GM19467 (cell line): ENCODE results near the gene NRXN2.
"Not testable (repeated sequence)": the region's sequence is repeated elsewhere in the genome, so short reads cannot be mapped to it uniquely, and the experiment has no call there.

Experiments used
- ATAC-seq: cut with Tn5 transposase; IDR thresholded peaks from one replicate; pipeline ENCODE4 v1.9.1; 2021; ENCODE audit warnings: mild to moderate bottlenecking, moderate library complexity; ENCODE audit not compliant: unreplicated experiment

Gene NRXN2

DNA sequence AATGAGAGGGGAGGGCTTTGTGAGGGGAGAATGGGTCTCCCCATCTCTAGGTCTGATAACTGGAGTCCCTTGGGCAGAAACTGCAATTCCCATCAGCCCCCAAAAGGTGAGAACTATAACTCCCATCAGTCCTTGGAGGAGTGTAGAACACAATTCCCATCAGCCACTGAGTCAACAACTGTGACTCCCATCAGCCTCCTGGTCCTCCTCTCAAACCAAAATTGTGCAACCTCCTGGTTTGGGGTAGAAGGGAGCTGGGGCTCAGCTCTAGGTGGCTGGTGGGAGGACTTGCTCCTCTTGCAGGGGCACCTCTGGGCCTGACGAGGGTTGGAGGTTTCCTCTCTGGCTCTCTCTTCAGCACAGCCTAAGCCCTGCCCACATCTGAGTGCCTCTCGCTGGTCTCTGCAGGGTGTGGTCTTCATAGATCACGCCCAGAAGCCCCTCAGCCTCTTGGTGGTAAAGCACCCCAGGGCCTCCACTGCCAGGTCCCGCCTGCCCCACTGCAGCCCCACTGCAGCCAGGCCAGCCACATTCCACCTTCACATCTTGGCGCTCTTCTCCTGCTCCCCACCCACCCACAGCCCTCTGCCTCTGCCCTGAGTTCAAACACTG is 113.5 kb downstream of the NRXN2 start:
- no peak for ATAC-seq

DNA sequence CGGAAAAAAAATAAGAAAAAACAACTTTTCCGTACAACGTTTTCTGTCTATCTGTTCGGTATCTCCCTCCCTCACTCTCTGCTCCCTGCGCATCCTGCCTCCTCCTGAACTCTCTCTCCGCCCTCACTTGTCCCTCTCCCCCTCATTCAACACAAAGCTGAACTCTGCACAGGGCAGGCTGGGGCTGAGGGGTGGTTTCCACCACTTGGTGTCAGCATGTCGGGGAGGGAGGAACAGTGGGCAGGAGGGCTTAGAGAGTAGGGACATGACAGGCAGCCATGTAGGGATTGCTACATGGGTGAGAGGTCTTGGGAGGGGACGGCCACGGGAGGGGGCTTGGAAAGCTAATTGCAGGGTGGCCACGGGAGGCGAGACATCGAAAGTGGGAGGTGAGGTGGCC is 114.4 kb downstream of the NRXN2 start:
- no peak for ATAC-seq

DNA sequence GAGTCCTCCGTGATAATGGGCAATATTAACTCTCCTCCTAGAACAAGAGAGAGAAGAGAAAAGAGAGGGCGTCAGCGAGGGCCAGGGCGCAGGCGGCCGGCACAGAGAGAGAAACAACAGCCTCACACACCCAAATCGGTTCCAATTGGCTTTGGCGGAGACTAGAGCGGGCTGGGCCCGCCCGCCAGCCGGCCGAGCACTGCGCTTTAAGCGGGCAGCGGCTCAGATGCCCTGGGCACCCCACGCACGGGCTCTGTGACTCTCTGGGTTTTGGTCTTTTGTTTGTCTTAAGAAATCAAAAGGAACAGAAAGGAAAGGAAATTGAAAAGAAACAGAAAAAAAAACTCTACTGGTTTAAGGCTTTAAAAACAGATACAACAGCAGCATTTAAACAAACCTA is 115.0 kb downstream of the NRXN2 start:
- no peak for ATAC-seq

DNA sequence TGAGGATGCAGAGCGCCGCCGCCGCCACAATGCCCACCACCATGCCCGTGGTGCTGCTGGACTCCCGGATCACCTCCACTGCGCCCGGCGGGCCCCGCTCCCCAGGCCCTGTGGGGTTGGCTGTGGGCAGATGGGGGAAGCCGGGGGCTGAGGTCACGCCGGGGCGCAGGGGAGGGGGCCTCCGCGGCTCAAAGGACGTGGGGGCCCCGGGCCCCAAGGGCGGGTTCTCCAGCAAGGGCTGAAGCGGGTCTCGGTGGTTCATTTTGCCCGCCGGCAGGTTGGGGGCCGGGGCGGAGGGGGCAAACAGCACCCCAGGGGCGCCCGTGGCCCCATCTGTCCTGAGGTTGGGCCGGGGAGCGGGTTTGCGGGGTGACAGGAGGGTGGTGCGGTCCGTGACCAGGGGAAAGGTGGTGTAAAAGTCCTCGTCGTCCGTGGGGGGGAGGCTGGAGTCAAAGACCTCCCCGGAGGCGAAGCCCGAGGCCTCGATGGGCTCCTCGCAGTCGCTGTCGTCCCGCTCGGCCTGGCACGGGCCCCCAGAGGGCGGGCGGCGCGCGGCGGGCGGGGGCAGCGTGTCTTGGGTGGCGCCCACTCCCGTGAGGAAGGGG is 115.5 kb downstream of the NRXN2 start:
- no peak for ATAC-seq

DNA sequence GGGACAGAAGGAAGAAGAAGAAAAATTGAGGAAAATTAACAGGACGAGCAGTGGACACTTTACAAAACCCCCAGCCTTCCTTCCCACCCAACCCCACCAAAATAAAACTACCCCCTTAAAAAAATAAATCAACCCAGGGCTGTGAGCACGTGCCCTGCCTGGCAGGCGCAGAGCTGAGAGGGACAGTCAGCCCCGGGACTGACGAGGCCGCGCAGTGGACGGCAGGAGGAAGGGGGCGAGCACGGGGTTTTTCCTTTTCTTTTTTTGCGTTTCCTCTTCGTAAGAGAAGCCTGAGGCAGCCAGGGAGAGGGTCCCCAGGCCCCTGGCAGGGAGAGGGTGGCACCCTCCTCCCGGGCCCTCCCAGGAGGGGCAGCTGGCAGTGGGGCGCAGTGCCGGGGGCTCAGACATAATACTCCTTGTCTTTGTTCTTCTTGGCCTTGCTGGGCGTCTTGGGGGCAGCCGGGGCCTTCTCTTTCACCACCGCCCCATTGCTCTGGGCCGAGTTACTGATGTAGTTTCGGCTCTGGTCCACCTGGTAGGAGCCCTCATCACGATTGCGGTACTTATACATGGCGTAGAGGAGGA is 116.1 kb downstream of the NRXN2 start:
- no peak for ATAC-seq

DNA sequence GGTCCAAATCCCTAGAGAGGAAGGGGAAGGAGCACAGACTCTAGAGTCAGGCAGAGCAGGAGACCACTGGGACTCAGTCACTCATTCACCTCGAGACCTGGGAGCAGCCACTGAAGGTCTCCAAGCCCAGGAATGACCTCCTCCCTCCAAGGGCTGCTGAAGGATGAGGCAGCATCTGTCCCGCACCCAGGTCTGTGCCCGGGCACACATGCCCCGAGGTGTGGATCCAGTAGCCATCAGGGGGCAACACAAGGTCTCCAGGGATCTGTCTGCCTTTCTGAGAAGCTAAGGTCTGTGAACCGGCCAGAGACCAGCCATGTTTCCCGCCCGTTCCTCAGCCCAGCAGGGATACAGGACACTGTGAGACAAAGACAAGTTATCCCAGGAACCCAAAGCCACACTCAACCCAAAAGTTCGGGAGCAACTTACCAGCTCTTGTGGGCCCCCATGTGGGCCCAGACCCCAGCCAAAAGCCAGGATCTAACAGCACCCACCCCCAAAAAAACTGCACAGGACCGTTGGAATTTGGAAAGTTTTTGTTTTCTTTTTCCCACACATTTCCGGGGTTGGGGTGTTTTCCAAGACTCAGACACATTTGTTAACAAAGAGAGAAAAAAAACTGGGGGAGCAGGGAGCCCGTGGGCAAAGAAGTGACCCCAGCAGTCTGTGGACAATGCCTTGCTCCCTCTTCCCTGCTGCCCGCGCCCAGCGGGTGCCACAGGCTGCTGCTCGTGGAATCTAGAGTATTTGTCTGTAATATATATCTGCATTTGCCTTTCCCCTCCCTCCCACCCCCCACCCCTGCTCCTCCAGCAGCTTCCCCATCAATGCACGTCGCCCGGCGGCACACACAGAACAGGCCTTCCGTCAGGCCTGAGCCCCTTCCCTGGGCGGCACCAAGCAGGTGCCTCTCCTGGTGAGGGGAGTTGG is 117.1 kb downstream of the NRXN2 start:
- ATAC-seq = no peak

DNA sequence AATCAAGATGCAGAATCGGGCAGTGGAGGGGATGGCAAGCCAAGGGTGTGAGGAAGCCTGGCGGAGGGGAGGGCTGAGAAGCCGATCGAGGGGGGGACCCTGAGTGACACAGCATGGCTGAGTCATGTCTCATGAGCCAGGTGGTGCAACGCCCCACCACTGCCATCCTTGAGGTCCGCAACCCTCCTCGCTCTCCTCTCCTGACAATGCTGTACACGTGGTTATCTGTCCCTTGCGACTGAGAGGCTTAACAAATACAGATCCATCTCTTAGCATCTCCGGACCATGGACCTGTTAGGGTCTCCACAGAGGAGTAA is 117.8 kb downstream of the NRXN2 start:
- ATAC-seq = no peak

DNA sequence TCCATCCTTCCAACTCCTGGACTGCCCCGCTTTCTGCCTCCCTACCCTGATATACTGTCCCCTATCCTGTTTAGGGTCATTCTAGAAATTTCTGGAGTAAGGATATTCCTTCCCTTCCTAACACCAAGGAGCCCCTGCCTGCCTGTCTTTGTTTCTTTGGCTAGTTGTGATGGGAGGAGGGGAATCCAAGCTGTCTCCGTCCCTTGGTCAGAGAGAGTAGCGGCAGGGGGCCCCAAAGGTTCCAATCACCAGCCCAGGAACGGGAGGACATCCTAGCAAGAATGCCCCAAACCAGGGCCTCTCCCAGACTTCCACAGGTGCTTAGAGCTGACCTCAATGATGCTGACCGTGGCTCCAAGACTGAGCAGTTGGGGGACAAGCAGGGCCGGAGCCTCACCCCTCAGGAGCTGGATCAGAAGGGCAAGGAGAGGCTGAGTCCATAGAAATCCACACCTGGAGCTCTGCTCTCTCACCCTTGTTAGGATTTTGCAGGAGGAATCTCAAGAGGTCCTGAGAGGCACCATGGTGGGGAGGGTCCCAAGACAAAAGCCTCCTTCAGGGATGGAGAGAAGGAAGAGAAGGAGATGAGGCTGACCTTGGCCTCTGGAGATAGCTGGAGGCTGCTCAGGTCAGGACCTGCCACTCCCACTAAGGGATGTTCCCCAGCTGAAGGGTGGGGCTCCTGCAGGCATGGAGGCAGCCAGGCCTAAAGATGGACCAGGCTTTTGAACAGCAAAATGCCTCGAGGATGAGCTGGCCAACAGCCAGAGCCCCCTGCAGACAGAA is 118.3 kb downstream of the NRXN2 start:
- ATAC-seq = no peak

DNA sequence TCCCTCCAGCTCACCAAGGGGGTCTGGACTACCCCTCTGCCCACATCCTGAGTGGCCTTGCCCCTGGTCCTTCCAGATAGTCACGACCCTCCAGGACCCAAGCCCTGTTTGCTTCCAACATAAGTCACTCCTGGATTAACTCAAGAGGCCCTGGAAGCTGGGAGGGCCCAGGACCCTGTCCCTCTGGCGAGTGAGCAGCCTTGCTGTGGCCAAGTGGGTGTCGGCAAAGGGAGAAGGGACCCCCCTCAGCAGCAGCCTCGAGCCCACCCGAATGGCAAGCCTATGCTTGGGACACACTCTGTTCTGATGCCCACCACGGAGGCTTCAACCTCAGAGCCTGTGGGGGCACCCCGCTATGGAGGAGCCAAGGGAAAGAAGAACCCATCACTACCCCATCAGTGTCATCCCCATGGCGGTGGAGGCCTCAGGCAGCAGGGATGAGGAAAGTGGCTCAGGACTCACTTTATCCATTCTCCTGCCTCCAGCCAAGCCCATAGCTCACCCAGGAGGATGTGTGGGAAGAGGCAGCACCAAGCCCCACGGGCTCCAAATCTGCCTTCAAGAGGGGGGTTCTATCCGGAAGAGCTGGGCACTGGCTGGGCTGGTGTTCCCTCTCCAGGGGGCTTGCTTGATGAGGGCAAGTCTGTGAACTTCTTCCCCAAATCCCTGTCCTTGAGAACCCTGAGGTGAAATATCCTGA is 119.4 kb downstream of the NRXN2 start:
- ATAC-seq = no peak

DNA sequence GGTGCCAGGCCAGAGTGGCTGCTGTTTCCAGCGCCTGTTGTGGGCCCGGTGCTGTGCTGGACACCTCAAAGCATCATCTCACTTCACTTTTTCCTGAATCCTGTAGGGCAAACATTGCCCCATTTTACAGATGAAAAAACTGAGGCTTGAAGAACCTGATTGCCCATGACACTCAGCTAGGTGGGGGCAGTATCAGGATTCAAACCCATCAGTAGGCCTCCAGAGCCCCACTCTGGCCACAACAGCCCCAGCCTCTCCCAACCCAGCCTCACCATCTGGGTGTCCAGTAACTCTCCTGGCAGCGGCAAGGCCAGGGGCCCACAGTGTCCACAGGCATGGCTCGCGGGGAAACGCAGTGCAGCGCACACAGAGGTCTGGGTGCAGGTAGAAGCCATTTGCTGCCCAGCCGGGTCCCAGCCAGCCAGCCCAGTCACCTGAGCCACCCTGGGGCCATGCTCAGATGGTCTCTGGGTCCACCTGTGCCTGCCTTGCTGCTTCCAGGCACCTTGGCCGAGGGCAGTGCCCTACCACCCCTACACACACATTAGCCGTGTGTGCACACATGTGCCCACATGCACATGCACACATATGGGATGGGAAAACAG is 120.4 kb downstream of the NRXN2 start:
- ATAC-seq = no peak

DNA sequence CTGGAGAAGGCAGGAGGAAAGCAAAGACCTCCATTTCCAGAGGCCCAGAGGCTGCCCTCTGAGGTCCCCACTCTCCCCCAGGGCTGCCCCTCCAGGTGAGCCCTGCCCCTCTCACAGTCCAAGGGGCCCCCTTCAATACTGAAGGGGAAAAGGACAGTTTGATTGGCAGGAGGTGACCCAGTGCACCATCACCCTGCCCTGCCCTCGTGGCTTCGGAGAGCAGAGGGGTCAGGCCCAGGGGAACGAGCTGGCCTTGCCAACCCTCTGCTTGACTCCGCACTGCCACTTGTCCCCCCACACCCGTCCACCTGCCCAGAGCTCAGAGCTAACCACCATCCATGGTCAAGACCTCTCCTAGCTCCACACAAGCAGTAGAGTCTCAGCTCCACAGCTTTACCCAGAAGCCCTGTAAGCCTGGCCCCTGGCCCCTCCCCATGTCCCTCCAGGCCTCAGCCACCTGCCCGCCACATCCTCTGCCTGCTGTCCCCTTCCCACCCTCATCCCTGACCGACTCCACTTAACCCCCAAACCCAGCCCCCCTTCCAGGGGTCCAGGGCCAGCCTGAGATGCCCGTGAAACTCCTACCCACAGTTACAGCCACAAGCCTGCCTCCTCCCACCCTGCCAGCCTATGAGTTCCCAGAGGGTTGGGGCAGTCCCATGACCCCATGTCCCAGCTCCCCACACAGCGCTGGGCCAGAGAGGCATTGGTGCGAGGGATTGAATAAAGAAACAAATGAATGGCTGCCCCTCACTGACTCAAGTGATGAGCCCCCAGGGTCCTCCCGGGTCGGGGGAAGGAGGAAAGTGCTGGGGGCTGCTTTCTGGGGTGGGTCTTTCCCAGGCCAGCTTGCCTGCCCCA is 121.2 kb downstream of the NRXN2 start:
- ATAC-seq = no peak

DNA sequence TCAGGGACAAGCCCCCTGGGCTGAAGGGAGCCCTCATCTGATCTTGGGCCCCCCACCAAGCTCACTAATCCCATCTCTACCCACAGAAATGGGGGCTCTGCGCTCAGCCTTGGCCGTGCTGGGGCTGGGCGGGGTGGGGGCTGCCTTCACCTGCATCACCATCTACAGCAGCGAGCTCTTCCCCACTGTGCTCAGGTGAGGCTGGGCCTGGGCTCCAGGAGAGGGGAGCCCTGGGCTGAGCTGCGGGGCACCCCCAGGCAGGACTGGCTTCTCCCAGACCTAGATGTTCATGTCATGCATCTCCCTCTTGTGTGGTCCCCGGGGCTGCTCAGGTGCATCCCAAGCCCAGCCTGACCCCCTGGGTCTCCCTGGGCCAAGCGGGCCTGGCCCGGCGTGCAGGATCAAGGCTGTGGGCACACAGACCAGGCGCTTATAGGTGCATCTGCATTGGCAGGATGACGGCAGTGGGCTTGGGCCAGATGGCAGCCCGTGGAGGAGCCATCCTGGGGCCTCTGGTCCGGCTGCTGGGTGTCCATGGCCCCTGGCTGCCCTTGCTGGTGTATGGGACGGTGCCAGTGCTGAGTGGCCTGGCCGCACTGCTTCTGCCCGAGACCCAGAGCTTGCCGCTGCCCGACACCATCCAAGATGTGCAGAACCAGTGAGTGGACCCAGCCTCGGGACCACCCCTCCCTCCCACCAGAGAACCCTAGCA is 122.6 kb downstream of the NRXN2 start:
- ATAC-seq = no peak

DNA sequence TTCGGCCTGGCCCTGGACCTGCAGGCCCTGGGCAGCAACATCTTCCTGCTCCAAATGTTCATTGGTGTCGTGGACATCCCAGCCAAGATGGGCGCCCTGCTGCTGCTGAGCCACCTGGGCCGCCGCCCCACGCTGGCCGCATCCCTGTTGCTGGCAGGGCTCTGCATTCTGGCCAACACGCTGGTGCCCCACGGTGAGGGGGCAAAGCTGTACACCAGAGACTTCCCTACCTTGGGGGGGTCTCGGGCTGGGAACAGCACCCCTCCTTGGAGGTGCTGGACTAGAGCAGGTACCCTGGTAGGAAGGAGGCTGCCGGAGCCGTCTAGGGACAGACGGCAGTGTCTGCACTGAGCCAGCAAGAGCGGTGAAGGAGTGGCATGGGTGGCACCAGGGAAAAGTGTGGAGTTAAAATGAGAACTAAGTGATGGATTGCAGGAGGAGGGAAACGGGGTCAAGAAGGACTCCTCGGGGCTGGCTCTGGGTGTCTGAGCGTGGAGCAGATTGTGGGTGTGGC is 123.2 kb downstream of the NRXN2 start:
- no peak for ATAC-seq

DNA sequence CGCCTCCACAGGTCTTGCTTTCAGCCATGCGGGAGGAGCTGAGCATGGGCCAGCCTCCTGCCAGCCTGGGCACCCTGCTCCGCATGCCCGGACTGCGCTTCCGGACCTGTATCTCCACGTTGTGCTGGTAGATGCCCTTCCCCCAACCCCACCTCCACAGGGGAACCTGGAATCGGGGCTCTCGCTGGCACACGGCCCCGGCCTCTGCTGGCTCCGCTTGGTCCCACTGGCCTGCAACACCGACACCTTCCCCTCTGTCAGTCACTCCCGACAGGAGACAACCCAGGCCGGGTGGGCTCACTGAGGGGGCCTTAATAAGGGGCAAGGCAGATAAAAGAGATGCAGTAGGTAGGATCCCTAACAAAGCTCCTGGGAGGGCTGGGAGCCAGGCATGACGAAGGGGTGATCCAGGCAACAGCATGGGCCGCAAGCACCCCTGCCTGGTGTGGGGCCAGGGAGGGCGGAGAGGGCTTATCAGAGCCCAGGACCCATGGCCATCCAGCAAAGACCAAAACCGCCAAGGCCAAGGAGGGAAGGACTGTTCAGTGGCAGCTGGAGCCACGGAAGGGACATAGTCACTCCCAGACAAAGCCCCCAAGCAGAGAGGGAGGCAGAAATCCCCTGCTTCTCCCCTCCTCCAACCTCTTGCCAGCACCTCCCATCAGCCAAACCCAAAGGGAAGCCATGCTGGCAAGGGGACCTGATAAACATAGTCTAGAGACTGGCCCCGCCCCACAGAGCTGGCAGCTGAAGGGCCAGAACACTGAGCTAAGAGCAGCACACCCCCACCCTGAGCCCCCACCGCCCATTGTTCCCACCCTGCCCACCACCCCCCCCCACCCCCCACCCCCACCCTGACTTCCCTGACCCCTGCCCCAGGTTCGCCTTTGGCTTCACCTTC is 124.0 kb downstream of the NRXN2 start:
- ATAC-seq = no peak

DNA sequence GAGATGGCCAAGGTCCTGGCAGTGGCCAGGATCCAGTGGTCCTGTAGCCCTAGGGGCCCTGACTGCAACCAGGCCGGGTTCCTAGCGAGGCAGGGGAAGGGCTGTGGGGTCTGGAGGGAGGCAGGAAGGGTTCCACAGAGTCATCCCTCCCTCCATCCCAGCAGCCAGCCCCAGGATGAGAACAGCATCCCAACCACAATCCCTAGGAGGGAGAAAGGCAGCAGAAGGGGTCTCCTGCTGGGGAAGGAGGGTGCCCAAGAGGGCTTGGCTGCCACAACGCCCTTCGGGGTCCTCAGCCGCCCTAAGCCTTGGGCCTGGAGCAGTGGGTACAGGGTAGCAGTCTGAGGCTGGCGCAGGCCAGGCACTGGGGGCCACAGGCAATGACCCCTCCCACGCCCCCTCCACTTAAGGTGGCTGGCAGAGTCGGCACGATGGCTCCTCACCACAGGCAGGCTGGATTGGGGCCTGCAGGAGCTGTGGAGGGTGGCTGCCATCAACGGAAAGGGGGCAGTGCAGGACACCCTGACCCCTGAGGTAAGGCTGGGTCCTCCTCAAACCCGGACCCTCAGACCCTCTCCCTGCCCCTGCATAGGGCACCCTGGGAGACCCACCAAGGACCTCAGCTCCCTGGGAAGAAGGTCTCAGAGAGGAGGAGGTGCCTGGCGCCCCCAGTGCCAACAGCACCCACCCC is 124.7 kb downstream of the NRXN2 start:
- no peak for ATAC-seq

DNA sequence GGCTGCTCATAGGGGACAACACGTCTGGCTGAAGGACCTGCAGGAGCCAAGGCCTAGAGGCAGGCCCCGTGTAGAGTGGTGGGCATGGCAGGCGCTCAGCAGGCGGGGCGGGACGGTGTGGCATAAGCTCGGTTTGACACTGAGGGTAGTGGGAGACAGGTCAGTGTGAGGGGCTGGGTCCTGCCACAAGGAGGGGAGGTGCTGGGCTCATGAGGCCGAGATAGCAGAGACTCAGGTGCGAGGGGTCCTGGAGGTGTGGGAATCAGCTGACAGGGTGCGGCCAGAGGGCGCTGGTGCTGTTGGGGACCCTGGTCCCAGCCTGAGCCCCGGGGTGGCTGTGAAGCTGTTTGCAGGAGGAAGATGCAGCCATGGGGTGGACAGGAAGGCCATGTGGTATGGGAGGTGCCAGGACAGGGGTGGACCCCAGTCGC is 125.3 kb downstream of the NRXN2 start:
- ATAC-seq = no peak

DNA sequence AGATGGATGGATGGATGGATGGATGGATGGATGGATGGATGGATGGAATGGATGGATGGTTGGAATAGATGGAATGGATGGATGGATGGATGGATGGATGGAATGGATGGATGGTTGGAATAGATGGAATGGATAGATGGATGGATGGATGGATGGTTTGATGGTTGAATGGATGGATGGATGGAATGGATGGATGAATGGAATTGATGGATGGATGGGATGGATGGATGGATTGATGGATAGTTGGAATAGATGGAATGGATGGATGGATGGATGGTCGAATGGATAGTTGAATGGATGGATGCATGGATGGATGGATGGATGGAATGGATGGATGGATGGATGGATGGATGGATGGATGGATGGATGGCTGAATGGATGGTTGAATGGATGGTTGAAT is 127.1 kb downstream of the NRXN2 start:
- ATAC-seq = not testable (repeated sequence)
